Peyer's patch (tissue), 4 donors: Measurements from ENCODE around the gene HSD11B1L. TPM values are rescaled to one million over a fixed set of nuclear protein-coding genes. Genes with fewer than 3 reads are reported as not detected.

Source experiments
- DNase-seq, 3 donors: peaks; one replicate each; pipeline ENCODE4 v3.0.0-alpha.2; 2017 to 2019
- H3K27ac ChIP-seq, 4 donors: fragments of 200-600 bp; sonication (generic); one replicate each; pipeline ENCODE4 v1.5.1; 2016 to 2019
- H3K27me3 ChIP-seq, 2 donors: fragments of 200-600 bp; sonication (generic); one replicate each; pipeline ENCODE4 v1.5.1; 2019
- H3K36me3 ChIP-seq, 3 donors: fragments of 200-600 bp; sonication (generic); one replicate each; pipeline ENCODE4 v1.5.1; 2016 to 2019
- H3K4me1 ChIP-seq, 4 donors: fragments of 200-600 bp; sonication (generic); one replicate each; pipeline ENCODE4 v1.5.1; 2016 to 2019
- H3K4me3 ChIP-seq, 4 donors: fragments of 200-600 bp; sonication (generic); 1 replicate in 3 of 4; 2 replicates in 1 of 4; pipeline ENCODE4 v1.5.1; 2016 to 2019; ENCODE audit warnings: mild to moderate bottlenecking in 1 of 4
- H3K9me3 ChIP-seq, 4 donors: fragments of 200-600 bp; sonication (generic); one replicate each; pipeline ENCODE4 v1.5.1; 2016 to 2019; ENCODE audit warnings: mild to moderate bottlenecking in 1 of 4
- CTCF ChIP-seq, 6 experiments: fragments of 450-650 bp in 4 of 6; fragments of 200-600 bp in 2 of 6; sonication (generic) in 1 of 6; IDR thresholded peaks; one replicate each; pipeline ENCODE4 v1.5.1; 2017 to 2019; ENCODE audit warnings: antibody characterized with exemption in 6 of 6, mild to moderate bottlenecking in 3 of 6, moderate library complexity in 1 of 6
- POLR2A ChIP-seq, 2 donors: fragments of 450-650 bp; IDR thresholded peaks; one replicate each; pipeline ENCODE4 v1.5.1; 2017; ENCODE audit warnings: antibody characterized with exemption in 2 of 2, mild to moderate bottlenecking in 2 of 2, moderate library complexity in 2 of 2
- total RNA-seq, 4 donors: library from RNA; depleted of rRNA; stranded (reverse); fragments of >200 nt; gene quantifications; one replicate each; pipeline ENCODE4 v1.1.0, GENCODE V29; 2016

Gene HSD11B1L
- total RNA-seq, 4 donors from 2014 or later = 4.9 to 17.3 (median 7.2) TPM; not detected in 1

DNA sequence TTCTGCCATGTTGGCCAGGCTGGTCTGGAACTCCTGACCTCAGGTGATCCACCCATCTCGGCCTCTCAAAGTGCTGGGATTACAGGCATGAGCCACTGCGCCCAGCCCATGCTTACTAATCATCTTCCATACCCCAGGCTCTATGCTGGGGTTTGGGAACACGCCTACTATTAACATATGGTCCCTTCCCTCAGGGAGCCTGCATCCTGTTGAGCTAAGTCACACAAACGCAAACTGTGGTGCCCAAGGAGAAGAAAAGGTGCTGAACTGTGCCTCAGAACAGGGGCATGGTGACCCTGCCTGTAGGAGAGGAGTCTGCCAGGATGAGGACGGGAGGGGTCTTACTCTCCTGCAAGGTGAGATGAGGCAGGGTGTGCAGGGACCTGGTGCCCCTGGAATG, 6.1 kb upstream of the HSD11B1L start:
- Histone ChIP-seq H3K27me3 (no peaks in the 10 kb centered on the region), H3K9me3 (no peaks in the 10 kb centered on the region), H3K4me1 (peaks cover 0 to 7% (median 3%) of the 10 kb centered on the region in 4 donors), H3K27ac (no peak overlapping the region), H3K36me3 (peaks cover 0 to 17% (median 0%) of the 10 kb centered on the region in 3 donors), H3K4me3 (no peak overlapping the region)
- DNase-seq = no peak
- TF ChIP-seq CTCF (IDR thresholded peaks at IDR 0.05) (no peak), POLR2A (IDR thresholded peaks at IDR 0.05) (no peak)

- peak in 1 of 3 donors; percentile 53 for DNase-seq
- no peak for TF ChIP-seq POLR2A (IDR thresholded peaks at IDR 0.05)
- TF ChIP-seq CTCF (IDR thresholded peaks at IDR 0.05) = no peak
- Histone ChIP-seq H3K36me3 (peaks cover 0 to 10% (median 0%) of the 10 kb centered on the region in 3 donors), H3K27me3 (no peaks in the 10 kb centered on the region), H3K9me3 (no peaks in the 10 kb centered on the region), H3K27ac (no peak overlapping the region), H3K4me3 (no peak overlapping the region), H3K4me1 (peaks cover 0 to 14% (median 7%) of the 10 kb centered on the region in 4 donors)
Observed at GRCh38 chr19:5676105-5676771, 4.6 kb upstream of the HSD11B1L start.

DNA sequence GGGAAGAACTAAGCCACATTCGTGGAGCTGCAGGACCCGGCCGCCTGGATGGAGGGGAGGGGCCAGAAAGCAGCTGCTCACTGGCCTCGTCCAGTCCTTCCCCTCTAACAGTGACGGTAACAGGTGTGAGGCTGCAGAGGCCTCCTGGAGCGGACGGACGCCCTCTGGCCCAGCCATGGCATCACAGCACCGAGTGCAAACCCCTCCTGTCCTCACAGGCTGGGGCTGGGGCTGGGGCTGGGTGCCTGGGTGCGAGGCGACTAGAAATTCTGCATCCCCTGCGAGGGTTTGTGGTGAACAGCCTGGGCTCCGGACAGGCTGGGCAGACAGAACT, 4.1 kb upstream of the HSD11B1L start:
- peaks cover 0 to 16% (median 10%) of the 10 kb centered on the region in 4 donors for H3K4me1 ChIP-seq
- H3K27me3 ChIP-seq = no peaks in the 10 kb centered on the region
- no peak for TF ChIP-seq POLR2A (IDR thresholded peaks at IDR 0.05)
- no peak for TF ChIP-seq CTCF (IDR thresholded peaks at IDR 0.05)
- H3K27ac ChIP-seq = no peak overlapping the region
- H3K4me3 ChIP-seq = no peak overlapping the region
- peaks cover 0 to 5% (median 0%) of the 10 kb centered on the region in 3 donors for H3K36me3 ChIP-seq
- no peaks in the 10 kb centered on the region for H3K9me3 ChIP-seq
- no peak for DNase-seq

- Histone ChIP-seq H3K4me1 (peaks cover 0 to 16% (median 10%) of the 10 kb centered on the region in 4 donors), H3K36me3 (peaks cover 0 to under 1% (median 0%) of the 10 kb centered on the region in 3 donors), H3K4me3 (no peak overlapping the region), H3K27me3 (no peaks in the 10 kb centered on the region), H3K9me3 (no peaks in the 10 kb centered on the region), H3K27ac (no peak overlapping the region)
- TF ChIP-seq POLR2A (IDR thresholded peaks at IDR 0.05) (no peak), CTCF (IDR thresholded peaks at IDR 0.05) (no peak)
- DNase-seq = no peak
Observed at GRCh38 chr19:5677136-5677535, 3.7 kb upstream of the HSD11B1L start.

GRCh38 chr19:5677580-5677979, 3.2 kb upstream of the HSD11B1L start:
- no peaks in the 10 kb centered on the region for H3K9me3 ChIP-seq
- no peaks in the 10 kb centered on the region for H3K36me3 ChIP-seq
- peaks cover 0 to 16% (median 10%) of the 10 kb centered on the region in 4 donors for H3K4me1 ChIP-seq
- H3K4me3 ChIP-seq = no peak overlapping the region
- no peak overlapping the region for H3K27ac ChIP-seq
- DNase-seq = no peak
- no peak for TF ChIP-seq CTCF (IDR thresholded peaks at IDR 0.05)
- TF ChIP-seq POLR2A (IDR thresholded peaks at IDR 0.05) = no peak
- H3K27me3 ChIP-seq = no peaks in the 10 kb centered on the region
